Measurements from ENCODE around the gene TSPAN1.

Gene TSPAN1

DNA sequence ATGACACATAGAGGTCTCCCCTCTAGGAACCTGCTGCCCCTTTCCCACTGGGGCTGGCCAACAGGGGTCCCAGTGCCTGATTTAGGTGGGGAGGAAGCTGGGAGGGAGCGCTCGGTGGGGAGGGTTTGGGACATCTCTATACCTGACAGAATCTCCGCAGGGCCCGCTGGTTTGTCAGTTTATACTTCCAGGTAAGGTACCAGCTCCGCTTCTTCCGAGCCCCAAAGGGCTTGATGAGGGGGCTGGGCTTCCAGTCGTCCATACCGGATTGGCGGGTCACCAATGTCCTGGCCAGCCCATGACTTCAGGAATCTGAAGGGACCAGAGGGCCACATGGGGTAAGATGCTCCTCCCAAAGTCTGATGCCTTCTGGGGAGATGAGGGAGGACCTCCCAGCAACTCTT, 22.7 kb downstream of the TSPAN1 start:
- peaks cover 24 to 30% of the 10 kb centered on the region in 2 donors for H3K36me3 ChIP-seq (ENCODE audit: control insufficient read depth in 2 of 2, insufficient read depth in 2 of 2, low read length in 2 of 2)
- peak overlapping the region; percentile 70 to 77 for H3K9ac ChIP-seq (ENCODE audit: low read depth in 1 of 2, low read length in 2 of 2)
- H3K27ac ChIP-seq (ENCODE audit: low read depth in 2 of 2, low read length in 2 of 2): peak overlapping the region; percentile 63 to 75

DNA sequence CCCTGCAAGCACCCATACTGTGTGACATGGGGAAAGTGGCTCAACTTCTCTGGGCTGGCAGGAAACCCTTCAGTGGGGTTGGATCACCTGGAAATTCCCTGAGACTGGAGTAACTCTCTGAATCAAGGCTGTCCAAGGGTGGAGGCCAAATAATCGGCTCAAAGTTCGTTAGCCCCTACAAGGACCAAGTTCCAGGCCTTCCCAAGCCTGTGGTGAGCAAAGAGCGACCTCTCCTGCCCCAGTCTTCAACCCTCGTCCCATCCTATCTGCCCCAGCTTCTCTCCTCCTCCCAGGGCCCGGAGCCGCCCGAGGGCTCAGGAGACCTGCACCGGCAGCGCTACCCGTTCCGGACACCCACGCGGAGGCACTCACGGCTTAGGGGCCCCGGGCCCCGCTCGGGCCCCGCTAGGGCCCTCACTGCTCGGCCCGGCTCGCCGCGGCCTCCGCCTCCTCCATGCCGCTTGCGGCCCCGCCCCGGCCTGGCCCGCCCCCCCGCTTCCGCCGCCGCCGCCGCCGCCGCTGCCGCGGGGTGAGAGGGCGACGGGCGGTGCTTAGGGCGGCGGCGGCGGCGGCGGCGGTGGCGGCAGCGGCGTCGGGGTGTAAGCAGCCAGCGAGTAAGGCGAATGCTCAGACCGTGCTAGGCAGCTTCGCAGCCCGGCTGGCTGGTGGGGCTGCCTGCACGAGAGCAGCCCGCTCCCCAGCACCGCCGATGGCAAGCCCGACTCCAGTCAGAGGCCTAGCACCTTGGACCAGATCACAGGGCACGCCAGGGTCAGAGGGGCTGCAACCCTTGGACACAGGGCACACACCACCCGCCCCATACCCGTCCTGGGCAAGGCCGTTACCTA, 23.3 kb downstream of the TSPAN1 start, which contains the start of gene POMGNT1:
Gene POMGNT1 (minus strand): TSS at position 471 of the 848 bp plus-strand sequence. CDS start 613 bp downstream, outside the sequence.
- Histone ChIP-seq H3K27me3 (ENCODE audit: control insufficient read depth in 2 of 2, insufficient read depth in 2 of 2, low read length in 2 of 2) (no peaks in the 10 kb centered on the region), H3K9me3 (ENCODE audit: control insufficient read depth in 2 of 2, low read length in 2 of 2) (no peaks in the 10 kb centered on the region), H3K4me1 (ENCODE audit: control insufficient read depth in 2 of 2, insufficient read depth in 2 of 2, low read length in 2 of 2) (peaks cover 14 to 17% of the 10 kb centered on the region in 2 donors), H3K4me3 (ENCODE audit: low read length in 2 of 2) (peak within 1 kb of the TSS; percentile 79 to 91), H3K36me3 (ENCODE audit: control insufficient read depth in 2 of 2, insufficient read depth in 2 of 2, low read length in 2 of 2) (peaks cover 20 to 26% of the 10 kb centered on the region in 2 donors), H3K27ac (ENCODE audit: low read depth in 2 of 2, low read length in 2 of 2) (peak within 1 kb of the TSS; percentile 77 to 86), H3K9ac (ENCODE audit: low read depth in 1 of 2, low read length in 2 of 2) (peak within 1 kb of the TSS; percentile 90)

More for the DNA sequence above, 22.7 kb downstream of the TSPAN1 start:
- peak overlapping the region; percentile 79 to 91 for H3K4me3 ChIP-seq (ENCODE audit: low read length in 2 of 2)
- H3K9me3 ChIP-seq (ENCODE audit: control insufficient read depth in 2 of 2, low read length in 2 of 2): no peaks in the 10 kb centered on the region
- H3K4me1 ChIP-seq (ENCODE audit: control insufficient read depth in 2 of 2, insufficient read depth in 2 of 2, low read length in 2 of 2): peaks cover 14 to 15% of the 10 kb centered on the region in 2 donors
- H3K27me3 ChIP-seq (ENCODE audit: control insufficient read depth in 2 of 2, insufficient read depth in 2 of 2, low read length in 2 of 2): no peaks in the 10 kb centered on the region

DNA sequence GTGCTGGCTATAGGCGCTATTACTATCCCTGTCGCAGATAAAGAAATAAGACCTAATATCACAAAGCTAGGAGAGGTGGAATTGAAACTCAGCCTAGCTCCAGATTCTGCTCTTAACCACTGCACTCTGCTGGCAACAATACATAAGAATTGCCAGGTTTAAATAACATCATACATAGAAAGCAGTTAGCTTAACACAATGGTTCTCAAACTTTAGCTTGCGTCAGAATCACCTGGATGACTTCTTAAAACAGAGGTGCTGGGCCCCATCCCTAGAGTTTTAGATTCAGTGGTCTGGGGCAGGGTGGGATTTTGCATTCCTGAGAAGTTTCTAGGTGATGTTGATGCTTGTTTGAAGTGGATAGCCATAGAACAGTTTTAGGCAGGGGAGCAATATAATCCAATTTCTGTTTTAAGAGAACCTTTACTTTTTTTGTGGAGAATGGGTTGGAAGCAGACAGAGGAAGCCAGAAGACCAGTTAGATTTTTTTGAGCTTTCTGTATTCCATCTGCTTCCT, 24.4 kb downstream of the TSPAN1 start:
- Histone ChIP-seq H3K36me3 (ENCODE audit: control insufficient read depth in 2 of 2, insufficient read depth in 2 of 2, low read length in 2 of 2) (peaks cover 11 to 16% of the 10 kb centered on the region in 2 donors), H3K9me3 (ENCODE audit: control insufficient read depth in 2 of 2, low read length in 2 of 2) (no peaks in the 10 kb centered on the region), H3K4me3 (ENCODE audit: low read length in 2 of 2) (no peak overlapping the region), H3K27me3 (ENCODE audit: control insufficient read depth in 2 of 2, insufficient read depth in 2 of 2, low read length in 2 of 2) (no peaks in the 10 kb centered on the region), H3K9ac (ENCODE audit: low read depth in 1 of 2, low read length in 2 of 2) (no peak overlapping the region), H3K4me1 (ENCODE audit: control insufficient read depth in 2 of 2, insufficient read depth in 2 of 2, low read length in 2 of 2) (peaks cover 16 to 17% of the 10 kb centered on the region in 2 donors), H3K27ac (ENCODE audit: low read depth in 2 of 2, low read length in 2 of 2) (no peak overlapping the region)

DNA sequence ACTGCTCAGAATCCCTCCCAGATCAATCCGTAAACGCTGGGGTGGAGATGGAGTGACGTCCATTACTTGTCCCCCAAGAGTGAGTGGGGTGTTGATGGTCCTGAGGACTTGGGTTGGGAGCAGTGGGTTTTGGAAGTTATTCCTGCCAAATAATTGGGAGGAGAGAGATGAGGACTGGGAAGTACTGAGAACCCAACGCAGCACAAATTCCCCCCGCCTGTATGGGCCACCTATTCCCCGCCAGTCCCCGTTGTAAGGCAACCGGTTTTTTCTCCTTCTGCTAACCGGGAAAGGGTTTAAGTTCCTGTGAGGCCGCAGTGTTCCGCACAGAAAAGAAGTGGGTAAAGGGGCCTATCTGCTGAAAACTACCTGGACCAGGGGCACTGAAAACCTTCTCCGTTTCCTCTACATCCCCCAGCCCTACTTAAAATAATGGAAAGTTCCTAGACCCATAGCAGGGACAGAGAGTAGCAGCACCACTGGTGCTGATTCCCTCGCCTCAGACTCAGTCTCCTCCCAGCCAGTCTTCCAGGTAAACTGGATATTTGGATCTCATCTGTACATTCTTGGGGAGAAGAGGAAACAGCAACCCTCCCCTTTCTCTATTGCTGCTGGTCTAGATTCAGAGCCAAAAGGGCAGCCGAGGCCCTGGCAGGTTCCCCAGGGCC, 29.0 kb downstream of the TSPAN1 start:
- H3K27me3 ChIP-seq (ENCODE audit: control insufficient read depth in 2 of 2, insufficient read depth in 2 of 2, low read length in 2 of 2): no peaks in the 10 kb centered on the region
- H3K4me3 ChIP-seq (ENCODE audit: low read length in 2 of 2): peak overlapping the region; percentile 67 to 77
- H3K27ac ChIP-seq (ENCODE audit: low read depth in 2 of 2, low read length in 2 of 2): peak overlapping the region; percentile 40 to 54
- H3K9ac ChIP-seq (ENCODE audit: low read depth in 1 of 2, low read length in 2 of 2): peak overlapping the region; percentile 20 to 73
- H3K9me3 ChIP-seq (ENCODE audit: control insufficient read depth in 2 of 2, low read length in 2 of 2): no peaks in the 10 kb centered on the region
- no peaks in the 10 kb centered on the region for H3K36me3 ChIP-seq (ENCODE audit: control insufficient read depth in 2 of 2, insufficient read depth in 2 of 2, low read length in 2 of 2)
- peaks cover 2% of the 10 kb centered on the region in 2 donors for H3K4me1 ChIP-seq (ENCODE audit: control insufficient read depth in 2 of 2, insufficient read depth in 2 of 2, low read length in 2 of 2)

DNA sequence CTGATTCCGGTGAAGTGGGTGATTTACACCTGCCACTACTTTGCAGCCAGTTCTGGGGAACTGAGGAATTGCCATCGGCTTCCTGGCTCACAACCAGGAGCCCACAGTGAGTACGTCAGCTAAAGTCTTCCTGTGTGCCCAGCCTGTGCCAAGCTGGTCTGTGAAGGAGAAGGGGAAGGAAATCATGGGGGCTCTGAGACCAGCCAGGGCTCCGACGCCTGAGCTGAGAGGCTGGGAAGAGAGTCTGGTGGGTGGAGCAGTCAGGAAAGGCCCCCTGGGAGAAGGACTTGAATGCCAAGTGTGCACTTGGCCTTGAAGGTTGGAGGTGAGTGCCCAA, 29.5 kb downstream of the TSPAN1 start:
- peak overlapping the region; percentile 67 to 77 for H3K4me3 ChIP-seq (ENCODE audit: low read length in 2 of 2)
- H3K27me3 ChIP-seq (ENCODE audit: control insufficient read depth in 2 of 2, insufficient read depth in 2 of 2, low read length in 2 of 2): no peaks in the 10 kb centered on the region
- H3K36me3 ChIP-seq (ENCODE audit: control insufficient read depth in 2 of 2, insufficient read depth in 2 of 2, low read length in 2 of 2): no peaks in the 10 kb centered on the region
- H3K9me3 ChIP-seq (ENCODE audit: control insufficient read depth in 2 of 2, low read length in 2 of 2): no peaks in the 10 kb centered on the region
- peaks cover 2% of the 10 kb centered on the region in 2 donors for H3K4me1 ChIP-seq (ENCODE audit: control insufficient read depth in 2 of 2, insufficient read depth in 2 of 2, low read length in 2 of 2)
- H3K9ac ChIP-seq (ENCODE audit: low read depth in 1 of 2, low read length in 2 of 2): peak overlapping the region in 1 of 2 donors; percentile 73
- peak overlapping the region in 1 of 2 donors; percentile 54 for H3K27ac ChIP-seq (ENCODE audit: low read depth in 2 of 2, low read length in 2 of 2)

DNA sequence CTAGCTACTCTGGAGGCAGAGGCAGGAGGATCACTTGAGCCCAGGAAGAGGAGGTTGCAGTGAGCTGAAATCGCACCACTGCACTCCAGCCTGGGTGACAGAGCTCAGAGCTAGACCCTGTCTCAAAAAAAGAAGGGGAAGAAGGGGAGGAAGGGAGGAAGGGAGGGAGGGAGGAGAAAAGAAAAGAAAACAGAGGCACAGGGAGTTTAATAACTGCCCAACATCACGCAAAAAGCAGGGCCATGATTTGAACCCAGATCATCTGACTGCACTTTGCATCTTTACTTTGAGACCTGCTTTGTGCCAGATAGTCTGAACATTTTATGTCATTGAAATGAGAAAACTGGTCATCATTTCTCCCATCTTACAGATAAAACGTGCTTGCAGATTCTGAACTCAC, 30.3 kb downstream of the TSPAN1 start:
- Histone ChIP-seq H3K27me3 (ENCODE audit: control insufficient read depth in 2 of 2, insufficient read depth in 2 of 2, low read length in 2 of 2) (no peaks in the 10 kb centered on the region), H3K4me1 (ENCODE audit: control insufficient read depth in 2 of 2, insufficient read depth in 2 of 2, low read length in 2 of 2) (peaks cover 2% of the 10 kb centered on the region in 2 donors), H3K36me3 (ENCODE audit: control insufficient read depth in 2 of 2, insufficient read depth in 2 of 2, low read length in 2 of 2) (no peaks in the 10 kb centered on the region), H3K27ac (ENCODE audit: low read depth in 2 of 2, low read length in 2 of 2) (no peak overlapping the region), H3K9me3 (ENCODE audit: control insufficient read depth in 2 of 2, low read length in 2 of 2) (no peaks in the 10 kb centered on the region), H3K9ac (ENCODE audit: low read depth in 1 of 2, low read length in 2 of 2) (no peak overlapping the region), H3K4me3 (ENCODE audit: low read length in 2 of 2) (no peak overlapping the region)

DNA sequence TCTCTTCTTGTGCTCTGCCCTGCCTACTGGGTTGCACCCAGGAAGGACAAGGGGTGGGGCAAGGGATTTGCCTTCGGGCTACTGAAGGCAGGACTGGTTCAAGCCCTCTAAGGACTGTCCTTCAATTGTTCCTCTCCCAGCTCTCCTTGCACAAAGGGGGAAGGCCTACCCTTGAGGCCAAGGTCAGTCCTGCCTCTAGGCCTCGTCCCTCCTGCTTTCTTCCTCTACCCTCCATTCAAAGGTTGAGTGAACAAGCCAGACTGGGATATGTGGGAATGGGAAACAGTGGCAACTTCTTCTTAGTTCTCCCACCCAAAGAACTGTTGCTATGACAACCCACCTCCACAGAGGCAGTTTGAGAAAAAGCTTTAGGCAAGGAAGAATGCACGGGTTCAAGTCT, 30.9 kb downstream of the TSPAN1 start:
- H3K27ac ChIP-seq (ENCODE audit: low read depth in 2 of 2, low read length in 2 of 2): no peak overlapping the region
- peaks cover 2% of the 10 kb centered on the region in 2 donors for H3K4me1 ChIP-seq (ENCODE audit: control insufficient read depth in 2 of 2, insufficient read depth in 2 of 2, low read length in 2 of 2)
- H3K4me3 ChIP-seq (ENCODE audit: low read length in 2 of 2): no peak overlapping the region
- no peak overlapping the region for H3K9ac ChIP-seq (ENCODE audit: low read depth in 1 of 2, low read length in 2 of 2)
- H3K36me3 ChIP-seq (ENCODE audit: control insufficient read depth in 2 of 2, insufficient read depth in 2 of 2, low read length in 2 of 2): no peaks in the 10 kb centered on the region
- no peaks in the 10 kb centered on the region for H3K9me3 ChIP-seq (ENCODE audit: control insufficient read depth in 2 of 2, low read length in 2 of 2)
- H3K27me3 ChIP-seq (ENCODE audit: control insufficient read depth in 2 of 2, insufficient read depth in 2 of 2, low read length in 2 of 2): no peaks in the 10 kb centered on the region

DNA sequence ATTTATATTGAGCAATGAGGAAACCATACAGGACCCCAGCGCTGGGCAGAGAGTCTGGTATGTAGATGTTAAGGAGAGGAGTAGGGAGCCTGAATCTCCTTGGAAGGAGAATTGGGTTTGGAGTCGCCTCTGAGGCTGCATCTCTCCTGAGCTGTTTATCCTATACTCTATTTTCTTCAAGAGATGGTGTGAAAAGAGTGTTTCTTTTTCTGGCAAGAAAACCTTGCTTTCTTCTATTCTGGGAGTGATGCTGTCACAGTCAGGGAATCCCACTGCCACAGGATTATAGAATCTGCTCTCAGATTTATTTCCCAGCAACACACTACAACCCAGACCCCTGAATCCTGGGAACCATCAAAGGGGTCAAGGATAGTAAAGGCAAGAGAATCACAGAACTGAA, 31.5 kb downstream of the TSPAN1 start:
- Histone ChIP-seq H3K9me3 (ENCODE audit: control insufficient read depth in 2 of 2, low read length in 2 of 2) (no peaks in the 10 kb centered on the region), H3K27ac (ENCODE audit: low read depth in 2 of 2, low read length in 2 of 2) (no peak overlapping the region), H3K9ac (ENCODE audit: low read depth in 1 of 2, low read length in 2 of 2) (no peak overlapping the region), H3K4me3 (ENCODE audit: low read length in 2 of 2) (no peak overlapping the region), H3K36me3 (ENCODE audit: control insufficient read depth in 2 of 2, insufficient read depth in 2 of 2, low read length in 2 of 2) (no peaks in the 10 kb centered on the region), H3K4me1 (ENCODE audit: control insufficient read depth in 2 of 2, insufficient read depth in 2 of 2, low read length in 2 of 2) (peaks cover 2% of the 10 kb centered on the region in 2 donors), H3K27me3 (ENCODE audit: control insufficient read depth in 2 of 2, insufficient read depth in 2 of 2, low read length in 2 of 2) (no peaks in the 10 kb centered on the region)

DNA sequence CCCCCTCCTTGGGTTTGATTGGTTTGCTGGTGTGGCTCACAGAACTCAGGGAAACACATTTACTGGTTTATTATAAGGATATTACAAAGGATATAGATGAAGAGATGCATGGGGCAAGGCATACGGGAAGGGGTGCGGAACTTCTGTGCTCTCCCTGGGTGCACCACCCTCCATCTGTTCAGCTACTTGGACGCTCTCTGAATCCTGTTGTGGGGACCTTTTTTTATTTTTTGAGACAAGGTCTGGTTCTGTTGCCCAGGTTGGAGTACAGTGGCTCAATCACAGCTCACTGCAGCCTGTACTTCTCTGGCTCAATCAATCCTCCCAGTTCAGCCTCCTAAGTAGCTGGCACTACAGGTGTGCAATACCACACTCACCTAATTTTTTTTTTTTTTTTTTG, 35.7 kb downstream of the TSPAN1 start:
- Histone ChIP-seq H3K9ac (ENCODE audit: low read depth in 1 of 2, low read length in 2 of 2) (no peak overlapping the region), H3K27me3 (ENCODE audit: control insufficient read depth in 2 of 2, insufficient read depth in 2 of 2, low read length in 2 of 2) (no peaks in the 10 kb centered on the region), H3K9me3 (ENCODE audit: control insufficient read depth in 2 of 2, low read length in 2 of 2) (no peaks in the 10 kb centered on the region), H3K27ac (ENCODE audit: low read depth in 2 of 2, low read length in 2 of 2) (no peak overlapping the region), H3K36me3 (ENCODE audit: control insufficient read depth in 2 of 2, insufficient read depth in 2 of 2, low read length in 2 of 2) (no peaks in the 10 kb centered on the region), H3K4me1 (ENCODE audit: control insufficient read depth in 2 of 2, insufficient read depth in 2 of 2, low read length in 2 of 2) (no peaks in the 10 kb centered on the region), H3K4me3 (ENCODE audit: low read length in 2 of 2) (no peak overlapping the region)

DNA sequence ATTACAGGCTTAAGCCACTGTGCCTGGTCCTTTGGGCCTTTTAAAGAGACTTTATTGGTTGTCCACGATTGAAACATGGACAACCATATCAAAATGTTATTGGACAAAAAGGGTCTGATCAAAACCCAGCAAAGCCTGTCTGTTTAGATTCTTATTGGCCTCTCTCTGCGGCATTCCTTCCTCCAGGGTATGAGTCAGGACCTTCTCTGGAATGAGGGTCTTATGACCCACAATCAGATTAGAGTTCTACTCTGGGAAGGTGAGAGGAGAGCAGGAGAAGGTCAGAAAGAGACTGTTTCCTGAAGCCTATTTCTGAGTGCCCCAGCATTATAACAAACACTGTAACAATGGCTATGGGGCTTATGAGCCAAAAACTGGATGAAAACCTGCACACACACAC, 36.2 kb downstream of the TSPAN1 start:
- no peaks in the 10 kb centered on the region for H3K4me1 ChIP-seq (ENCODE audit: control insufficient read depth in 2 of 2, insufficient read depth in 2 of 2, low read length in 2 of 2)
- no peak overlapping the region for H3K4me3 ChIP-seq (ENCODE audit: low read length in 2 of 2)

More for the DNA sequence above, 36.2 kb downstream of the TSPAN1 start:
- Histone ChIP-seq H3K36me3 (ENCODE audit: control insufficient read depth in 2 of 2, insufficient read depth in 2 of 2, low read length in 2 of 2) (no peaks in the 10 kb centered on the region), H3K9ac (ENCODE audit: low read depth in 1 of 2, low read length in 2 of 2) (no peak overlapping the region), H3K27ac (ENCODE audit: low read depth in 2 of 2, low read length in 2 of 2) (no peak overlapping the region), H3K9me3 (ENCODE audit: control insufficient read depth in 2 of 2, low read length in 2 of 2) (no peaks in the 10 kb centered on the region), H3K27me3 (ENCODE audit: control insufficient read depth in 2 of 2, insufficient read depth in 2 of 2, low read length in 2 of 2) (no peaks in the 10 kb centered on the region)

All from mucosa of rectum (tissue), 2 donors.